NT2/D1 (cell line): Measurements from ENCODE around the gene GJB6.

ENCODE experiments used
- SUZ12 ChIP-seq: IDR thresholded peaks from 2 replicates; pipeline ENCODE4 v1.6.1; 2011; ENCODE audit not compliant: insufficient read length, insufficient read depth; ENCODE audit errors: extremely low read depth
- YY1 ChIP-seq: IDR thresholded peaks from 2 replicates; pipeline ENCODE4 v1.6.1; 2011; ENCODE audit not compliant: insufficient read length, insufficient read depth
- ZNF274 ChIP-seq: IDR thresholded peaks from 2 replicates; pipeline ENCODE4 v1.6.1; 2011; ENCODE audit warnings: mild to moderate bottlenecking, low read depth, low read length

DNA sequence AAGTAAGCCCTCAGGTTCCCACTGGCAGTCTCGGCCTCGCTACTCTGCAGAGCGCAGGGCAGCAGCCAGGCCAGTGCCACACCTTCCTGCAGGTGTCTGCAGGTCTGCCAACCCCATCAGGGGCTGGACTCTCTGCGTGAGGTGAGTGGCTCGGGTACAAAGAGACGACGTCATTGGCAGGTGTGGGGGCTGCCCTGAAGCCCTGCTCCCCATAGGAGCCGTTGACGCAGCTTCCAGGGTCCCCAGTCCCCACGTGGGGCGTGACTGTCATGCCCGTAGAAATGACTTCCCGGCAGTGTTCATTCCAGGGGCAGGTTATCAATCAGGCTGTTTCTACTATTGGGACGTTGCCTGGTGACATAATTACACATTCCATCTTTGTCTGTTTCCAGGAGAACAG, 15.3 kb upstream of the GJB6 start:
- TF ChIP-seq ZNF274: no peak
- no peak for TF ChIP-seq YY1
- no peak for TF ChIP-seq SUZ12
